ENCODE results near the gene HMCN1. TPM values are rescaled to one million over a fixed set of nuclear protein-coding genes. Genes with fewer than 3 reads are reported as not detected.

Gene HMCN1
- total RNA-seq, 1 donor from 2014 or later, result 13.3 TPM

- DNase-seq (ENCODE audit: low read depth in 2 of 2), result no peak
Measured at GRCh38 chr1:185803241-185803640, 69.0 kb downstream of the HMCN1 start.

DNA sequence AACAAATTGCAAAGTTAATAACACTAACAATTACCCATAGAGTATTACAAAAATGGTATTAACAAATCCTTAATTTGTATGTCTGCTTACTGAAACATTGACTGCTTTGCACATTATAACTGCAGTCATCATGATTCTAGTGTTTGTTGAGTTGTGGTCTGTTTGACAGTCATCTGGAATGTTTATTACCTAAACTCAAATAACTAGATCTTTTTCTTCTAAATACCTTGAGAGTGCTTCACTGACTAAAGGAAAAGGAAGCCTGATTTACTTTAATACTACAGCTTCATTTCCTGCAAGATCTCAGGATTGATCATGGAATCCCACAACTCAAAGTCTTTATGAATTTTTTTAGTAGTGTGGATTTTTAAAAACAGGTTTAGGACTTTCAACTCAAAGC, 70.0 kb downstream of the HMCN1 start:
- no peak for DNase-seq (ENCODE audit: low read depth in 2 of 2)

DNA sequence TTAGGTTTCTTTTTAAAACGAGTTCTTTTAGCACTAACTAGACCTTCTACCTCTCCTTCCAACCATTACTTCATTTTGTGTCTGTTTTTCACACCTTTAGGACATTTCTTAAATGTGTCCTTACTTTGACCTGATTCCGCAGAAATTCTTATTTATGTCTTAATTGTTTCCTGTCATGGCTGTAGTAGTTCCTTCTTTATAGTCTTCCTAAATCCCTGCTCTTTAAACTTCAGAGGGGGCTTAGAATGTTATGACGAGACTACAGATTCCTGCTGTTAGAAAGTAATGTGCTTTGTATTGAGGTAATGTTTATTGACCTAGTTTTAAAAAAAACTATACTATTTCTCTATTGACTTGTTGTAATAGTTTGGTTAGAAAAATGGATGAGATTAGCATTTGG, 70.4 kb downstream of the HMCN1 start:
- no peak for DNase-seq (ENCODE audit: low read depth in 2 of 2)

DNA sequence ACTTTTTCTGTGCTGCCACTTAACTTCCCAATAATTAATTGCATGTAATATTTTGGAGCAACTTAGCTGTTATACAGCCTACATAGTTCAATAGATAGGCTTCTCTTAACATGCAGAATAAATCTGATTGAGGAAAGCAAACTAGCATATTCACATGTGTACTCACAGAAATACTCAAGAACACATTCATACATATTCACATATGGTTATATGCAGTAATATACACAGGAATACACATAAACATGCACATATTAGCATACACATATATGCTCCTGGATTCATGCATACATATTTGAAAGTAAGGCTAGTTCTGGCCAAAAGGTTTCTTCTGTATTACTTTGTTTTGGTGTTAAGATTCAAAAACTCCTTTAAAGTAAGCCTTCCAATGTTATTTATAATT, 73.1 kb downstream of the HMCN1 start:
- no peak for DNase-seq (ENCODE audit: low read depth in 2 of 2)

DNA sequence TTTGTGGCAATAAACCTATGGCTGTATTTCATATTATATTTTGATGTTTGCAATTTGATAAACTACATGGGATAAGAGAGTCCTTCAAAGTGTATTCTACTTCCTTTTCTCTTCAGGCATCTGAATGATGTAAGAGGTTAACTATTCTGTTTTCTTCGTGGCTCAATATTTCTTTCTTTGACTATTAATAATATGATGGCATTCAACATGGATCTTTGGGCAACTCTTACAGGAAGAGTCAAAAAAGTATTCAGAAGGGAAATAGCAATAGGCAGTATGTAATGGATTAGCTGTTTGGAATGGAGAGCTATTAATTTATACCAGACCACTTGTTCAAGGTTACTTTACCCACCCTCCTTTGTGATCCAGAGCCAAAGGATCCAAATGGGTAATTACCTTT, 74.4 kb downstream of the HMCN1 start:
- DNase-seq (ENCODE audit: low read depth in 2 of 2), result no peak

DNA sequence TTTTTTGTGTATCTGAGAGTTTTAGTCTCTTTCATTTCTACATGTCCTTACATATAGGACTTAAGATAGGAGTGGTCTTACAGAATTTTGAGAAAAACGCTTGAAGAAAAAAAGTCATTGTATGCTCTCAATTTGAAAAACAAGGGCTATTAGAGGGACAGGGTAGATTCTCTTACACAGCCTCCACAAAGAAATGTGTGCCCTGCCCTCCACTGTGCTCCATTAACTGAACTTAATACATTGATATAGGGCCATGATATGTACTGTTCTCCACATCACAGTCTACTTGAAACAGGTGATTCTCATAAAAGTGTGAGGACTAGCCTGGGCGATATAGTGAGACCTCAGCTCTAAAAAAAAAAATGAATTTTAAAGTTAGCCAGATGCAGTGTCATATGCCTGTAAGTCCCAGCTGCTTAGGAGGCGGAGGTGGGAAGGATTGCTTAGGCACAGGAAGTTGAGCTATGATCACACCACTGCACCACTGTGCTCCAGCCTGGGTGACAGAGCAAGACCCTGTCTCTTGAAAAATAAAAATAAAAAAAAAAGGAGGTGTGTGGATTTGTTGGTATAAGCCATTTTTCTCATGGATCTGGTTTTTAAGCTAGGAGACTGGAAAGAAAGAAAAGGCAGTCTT, 77.0 kb downstream of the HMCN1 start:
- DNase-seq (ENCODE audit: low read depth in 2 of 2), result no peak

DNA sequence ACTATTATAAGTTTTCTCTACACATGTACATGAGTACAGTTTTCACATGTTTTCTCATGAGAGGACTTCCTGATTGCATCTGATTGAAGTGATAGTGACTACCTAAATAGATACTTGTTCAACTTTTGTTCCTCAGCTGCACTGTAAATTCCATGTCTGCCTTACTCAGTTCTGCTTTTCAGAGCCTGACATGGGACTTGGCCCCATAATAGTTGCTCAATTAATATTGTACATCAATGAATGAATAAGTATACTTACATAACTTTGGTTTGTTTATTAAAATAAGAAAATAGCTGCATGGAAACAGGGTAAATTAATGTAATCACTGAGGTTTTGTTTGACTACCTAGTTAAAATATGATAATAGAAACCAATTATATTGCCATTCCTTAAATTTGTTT, 78.7 kb downstream of the HMCN1 start:
- DNase-seq (ENCODE audit: low read depth in 2 of 2), result no peak

DNA sequence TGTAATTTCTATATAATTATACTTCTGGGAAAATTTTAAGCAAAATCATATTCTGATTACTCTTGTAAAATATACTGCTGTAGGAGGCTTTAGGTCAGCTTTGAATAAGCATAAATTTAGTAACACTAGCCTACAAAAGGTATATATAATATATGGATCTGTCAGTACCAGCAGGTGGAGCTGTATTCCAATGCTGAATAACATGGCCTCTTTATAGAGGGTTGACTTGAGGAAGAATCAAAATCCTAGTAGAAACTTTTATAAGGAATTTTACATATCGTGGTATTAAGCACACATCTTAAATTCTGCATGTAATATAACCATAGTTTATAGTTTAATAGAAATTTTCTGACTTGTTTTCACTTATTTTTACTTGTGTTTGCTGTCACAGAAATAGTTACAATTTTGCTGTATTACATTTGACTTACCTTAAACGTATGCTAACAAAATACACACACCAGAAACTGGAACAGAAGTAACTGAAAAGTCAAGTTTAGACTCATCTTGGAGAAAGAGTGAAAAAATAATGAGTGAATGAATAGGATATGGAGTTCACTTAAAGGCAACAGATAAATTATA, 79.3 kb downstream of the HMCN1 start:
- DNase-seq (ENCODE audit: low read depth in 2 of 2), result peak; percentile 55 to 76

- DNase-seq (ENCODE audit: low read depth in 2 of 2), result peak in 1 of 2 donors; percentile 45
Measured at GRCh38 chr1:185816460-185816859, 82.3 kb downstream of the HMCN1 start.

DNA sequence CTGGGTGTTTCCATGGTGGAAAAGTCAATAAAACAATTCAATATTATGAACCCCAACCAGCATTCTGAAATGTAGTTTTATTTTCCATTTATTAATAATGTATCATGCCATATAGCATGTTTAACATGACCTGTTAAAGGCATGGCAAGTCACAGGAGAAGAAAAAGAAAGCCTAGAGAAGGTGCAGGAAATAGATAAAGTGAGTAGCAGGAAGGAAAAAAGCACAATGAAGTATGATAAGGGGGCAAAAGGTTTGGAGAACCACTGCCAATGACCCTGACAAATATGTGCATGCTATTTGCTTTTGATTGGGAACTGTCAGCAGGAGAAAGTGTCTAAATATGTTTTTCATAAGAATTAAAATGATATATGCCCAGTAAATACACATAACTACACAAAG, 85.6 kb downstream of the HMCN1 start:
- peak in 1 of 2 donors; percentile 89 for DNase-seq (ENCODE audit: low read depth in 2 of 2)

- no peak for DNase-seq (ENCODE audit: low read depth in 2 of 2)
Measured at GRCh38 chr1:185821612-185822385, 87.6 kb downstream of the HMCN1 start.

- no peak for DNase-seq (ENCODE audit: low read depth in 2 of 2)
Measured at GRCh38 chr1:185823467-185823866, 89.3 kb downstream of the HMCN1 start.

- DNase-seq (ENCODE audit: low read depth in 2 of 2), result no peak
Measured at GRCh38 chr1:185824106-185824505, 89.9 kb downstream of the HMCN1 start.

GRCh38 chr1:185825556-185825955, 91.4 kb downstream of the HMCN1 start:
- DNase-seq (ENCODE audit: low read depth in 2 of 2), result no peak

DNA sequence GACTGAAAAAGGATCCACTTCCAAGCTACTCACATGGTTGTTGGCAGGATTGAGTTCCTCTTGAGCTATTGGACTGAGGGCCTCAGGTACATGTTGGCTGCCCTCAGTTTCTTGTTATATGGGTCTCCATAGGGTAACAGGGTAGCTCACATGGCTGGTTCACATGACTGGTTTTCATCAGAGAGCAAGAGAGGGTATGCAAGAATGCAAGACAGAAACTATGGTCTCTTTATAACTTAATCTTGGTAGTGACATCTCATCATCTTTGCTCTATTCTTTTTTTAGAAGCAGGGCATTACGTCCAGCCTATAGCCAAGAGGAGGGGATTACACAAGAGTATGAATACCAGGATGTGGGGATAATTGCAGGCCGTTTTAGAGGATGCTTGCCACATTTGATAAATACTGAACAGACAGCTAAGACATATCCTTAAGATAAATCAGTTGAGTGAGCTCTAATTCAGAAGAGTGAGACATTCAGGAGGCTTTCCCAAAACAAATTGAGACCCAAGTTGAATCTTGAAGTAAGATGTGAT, 100.2 kb downstream of the HMCN1 start:
- DNase-seq (ENCODE audit: low read depth in 2 of 2), result no peak

- no peak for DNase-seq (ENCODE audit: low read depth in 2 of 2)
Measured at GRCh38 chr1:185835191-185835590, 101.0 kb downstream of the HMCN1 start.

DNA sequence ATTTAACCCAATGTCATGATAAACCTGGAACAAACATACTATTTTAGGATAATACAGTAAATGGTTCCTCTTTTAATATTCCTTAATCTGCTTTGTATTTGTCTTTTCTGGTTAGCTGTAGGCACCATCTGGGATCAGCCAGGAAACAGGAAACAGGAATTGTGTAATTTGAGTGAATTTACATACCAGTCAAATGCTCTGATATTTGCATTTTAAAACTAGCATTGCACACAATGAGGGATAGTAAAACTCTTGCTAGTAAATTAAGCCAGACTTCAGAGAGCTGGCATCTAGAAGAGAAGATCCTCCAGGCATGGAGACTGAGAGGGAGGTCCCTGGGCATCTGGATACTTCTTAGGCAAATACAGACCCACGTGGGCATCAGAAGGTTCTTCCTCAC, 103.5 kb downstream of the HMCN1 start:
- peak in 1 of 2 donors; percentile 3 for DNase-seq (ENCODE audit: low read depth in 2 of 2)

GRCh38 chr1:185838111-185838510, 103.9 kb downstream of the HMCN1 start:
- no peak for DNase-seq (ENCODE audit: low read depth in 2 of 2)

DNA sequence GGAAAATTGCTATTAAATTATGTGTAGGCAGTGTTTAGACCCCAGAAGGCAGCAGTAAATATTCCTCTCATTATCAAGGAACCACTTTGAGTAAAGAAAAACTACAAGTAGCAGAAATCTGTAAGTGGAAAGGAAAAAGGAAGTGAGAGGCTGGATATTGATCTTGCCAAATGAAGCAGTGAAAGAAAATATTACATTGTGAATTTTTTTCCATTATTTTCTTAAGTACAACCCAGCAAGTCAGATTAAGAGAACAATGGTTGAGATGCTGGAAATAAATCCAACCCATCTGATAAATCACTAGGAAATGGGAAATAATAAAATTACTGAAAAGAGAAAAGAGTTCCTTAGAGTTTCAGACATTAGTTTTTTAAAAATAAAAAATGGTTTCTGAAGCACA, 106.7 kb downstream of the HMCN1 start:
- DNase-seq (ENCODE audit: low read depth in 2 of 2), result no peak

GRCh38 chr1:185843297-185843869, 109.2 kb downstream of the HMCN1 start:
- DNase-seq (ENCODE audit: low read depth in 2 of 2), result peak in 1 of 2 donors; percentile 79

DNA sequence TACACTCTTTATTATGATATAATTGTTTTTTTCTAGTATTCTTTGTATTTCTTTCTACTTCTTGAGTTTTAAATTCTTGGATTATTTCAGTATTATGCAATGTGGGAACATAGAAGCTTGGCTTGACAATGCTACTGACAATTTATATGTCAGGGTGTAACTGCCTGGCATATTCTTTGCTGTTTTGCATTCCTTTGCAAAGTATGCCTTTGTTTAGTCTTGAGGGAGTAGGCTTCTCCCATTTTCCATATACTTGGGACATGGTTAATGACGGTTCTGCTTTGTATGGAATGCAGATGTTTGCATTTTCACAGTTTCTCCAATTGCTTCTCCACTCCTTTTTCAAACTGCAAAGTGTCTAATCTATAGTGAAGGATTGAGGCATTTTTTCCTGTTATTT, 109.8 kb downstream of the HMCN1 start:
- no peak for DNase-seq (ENCODE audit: low read depth in 2 of 2)
